ENCODE measurements around the gene TSPAN12. TPM values are rescaled to one million over a fixed set of nuclear protein-coding genes. Genes with fewer than 3 reads are reported as not detected.

The TSPAN12 gene
- total RNA-seq, 1 experiment from 2014 or later = not detected

DNA sequence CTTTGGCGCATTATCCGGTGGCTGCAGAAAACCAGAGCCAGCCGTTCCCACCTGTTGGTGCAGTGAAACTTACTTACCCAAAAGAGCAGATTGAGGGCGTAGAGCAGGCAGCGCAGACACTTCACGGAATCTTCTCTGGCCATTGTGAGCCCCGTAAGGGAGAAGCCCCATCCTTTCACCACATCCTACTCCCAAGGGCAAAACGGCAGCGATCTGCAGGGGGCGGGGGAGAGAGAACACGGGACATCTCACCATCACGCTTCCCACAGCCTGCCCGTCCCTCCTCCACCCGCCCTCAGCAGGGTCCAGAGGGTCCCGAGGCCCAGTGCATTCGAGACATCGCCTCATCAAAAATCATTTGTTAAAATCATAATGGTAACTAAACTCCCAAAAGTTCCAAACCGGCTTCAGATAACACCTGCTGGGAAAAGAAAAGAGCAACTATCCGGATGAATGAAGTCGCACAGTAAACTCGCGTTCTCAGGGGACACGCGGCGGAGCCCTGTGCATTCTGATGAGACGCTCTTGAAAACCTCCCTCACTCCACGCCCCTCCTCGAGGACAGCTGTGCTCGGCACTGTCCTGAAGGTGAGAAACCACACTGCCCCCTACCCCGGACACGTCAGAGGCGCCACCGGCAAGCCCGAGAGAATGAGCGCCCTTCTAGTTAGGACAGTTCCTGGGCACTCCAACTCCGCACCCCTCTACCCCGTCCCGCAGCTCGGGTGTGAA, 1.2 kb downstream of the TSPAN12 start:
- Histone ChIP-seq H2AFZ (ENCODE audit: low read length) (no peak overlapping the region), H3K36me3 (ENCODE audit: insufficient read depth, low read length) (no peaks in the 10 kb centered on the region), H3K4me2 (ENCODE audit: low read depth, low read length, poor library complexity, severe bottlenecking) (no peak overlapping the region), H3K4me3 (ENCODE audit: low read length) (no peak overlapping the region), H3K79me2 (ENCODE audit: low read length) (no peaks in the 10 kb centered on the region), H3K9me3 (ENCODE audit: low read length) (no peaks in the 10 kb centered on the region), H3K9me2 (replicated peaks; ENCODE audit: insufficient read depth, low read length) (no peaks in the 10 kb centered on the region), H3K27me3 (ENCODE audit: low read length) (no peaks in the 10 kb centered on the region), H3K27ac (ENCODE audit: low read length) (no peak overlapping the region), H3K4me1 (ENCODE audit: low read length) (no peaks in the 10 kb centered on the region), H4K20me1 (ENCODE audit: insufficient read depth, low read depth, low read length) (no peaks in the 10 kb centered on the region), H3K9ac (ENCODE audit: low read length) (no peak overlapping the region)
- DNase-seq = no peak

DNA sequence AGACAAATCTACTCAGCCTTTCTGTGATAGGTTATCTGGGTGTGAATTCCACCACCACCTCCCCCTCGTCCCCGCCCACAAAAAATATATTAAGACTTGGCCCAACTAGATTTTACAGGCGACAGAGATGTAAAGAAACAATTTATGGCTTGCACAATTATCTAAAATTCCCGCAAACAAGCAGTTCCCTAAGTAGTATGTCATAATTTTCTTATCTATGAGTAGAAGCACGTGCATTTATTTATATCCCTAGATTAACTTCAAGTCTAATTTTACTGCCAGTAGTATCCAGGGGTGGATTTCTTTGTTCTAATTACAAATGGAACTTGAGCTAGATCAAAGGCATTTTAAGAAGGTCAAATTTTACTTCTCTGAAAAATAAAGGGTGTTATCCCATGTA, 1.7 kb downstream of the TSPAN12 start:
- DNase-seq = no peak
- no peak overlapping the region for H3K27ac ChIP-seq (ENCODE audit: low read length)
- no peak overlapping the region for H3K4me2 ChIP-seq (ENCODE audit: low read depth, low read length, poor library complexity, severe bottlenecking)

DNA sequence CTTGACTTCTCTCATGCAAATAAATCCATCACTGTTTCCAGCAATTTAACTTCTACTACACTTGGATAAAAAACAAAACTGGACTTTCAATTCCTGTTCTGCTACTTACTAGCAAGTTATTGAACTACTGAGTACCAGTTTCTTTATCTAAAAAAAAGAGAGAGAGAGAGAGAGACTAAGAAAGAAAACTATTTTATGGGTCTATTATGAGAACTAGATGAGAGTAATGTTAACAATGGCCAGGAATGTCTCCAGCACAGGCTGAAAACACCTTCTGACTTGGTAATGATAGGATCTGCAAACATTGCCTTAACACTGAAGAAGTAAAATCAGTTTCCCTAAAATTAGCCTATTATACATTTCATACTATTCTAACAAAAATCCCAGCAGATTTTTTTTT, 5.2 kb downstream of the TSPAN12 start:
- Histone ChIP-seq H3K9me3 (ENCODE audit: low read length) (no peaks in the 10 kb centered on the region), H3K4me3 (ENCODE audit: low read length) (no peak overlapping the region), H4K20me1 (ENCODE audit: insufficient read depth, low read depth, low read length) (no peaks in the 10 kb centered on the region), H3K79me2 (ENCODE audit: low read length) (no peaks in the 10 kb centered on the region), H3K9ac (ENCODE audit: low read length) (no peak overlapping the region), H3K36me3 (ENCODE audit: insufficient read depth, low read length) (no peaks in the 10 kb centered on the region), H3K4me1 (ENCODE audit: low read length) (no peaks in the 10 kb centered on the region), H3K27me3 (ENCODE audit: low read length) (no peaks in the 10 kb centered on the region), H2AFZ (ENCODE audit: low read length) (no peak overlapping the region), H3K4me2 (ENCODE audit: low read depth, low read length, poor library complexity, severe bottlenecking) (no peak overlapping the region), H3K27ac (ENCODE audit: low read length) (no peak overlapping the region), H3K9me2 (replicated peaks; ENCODE audit: insufficient read depth, low read length) (no peaks in the 10 kb centered on the region)
- no peak for DNase-seq

More for the DNA sequence above, 1.7 kb downstream of the TSPAN12 start:
- Histone ChIP-seq H3K9me3 (ENCODE audit: low read length) (no peaks in the 10 kb centered on the region), H3K9me2 (replicated peaks; ENCODE audit: insufficient read depth, low read length) (no peaks in the 10 kb centered on the region), H3K27me3 (ENCODE audit: low read length) (no peaks in the 10 kb centered on the region), H3K36me3 (ENCODE audit: insufficient read depth, low read length) (no peaks in the 10 kb centered on the region), H3K4me1 (ENCODE audit: low read length) (no peaks in the 10 kb centered on the region), H3K9ac (ENCODE audit: low read length) (no peak overlapping the region), H3K79me2 (ENCODE audit: low read length) (no peaks in the 10 kb centered on the region), H3K4me3 (ENCODE audit: low read length) (no peak overlapping the region), H4K20me1 (ENCODE audit: insufficient read depth, low read depth, low read length) (no peaks in the 10 kb centered on the region), H2AFZ (ENCODE audit: low read length) (no peak overlapping the region)

DNA sequence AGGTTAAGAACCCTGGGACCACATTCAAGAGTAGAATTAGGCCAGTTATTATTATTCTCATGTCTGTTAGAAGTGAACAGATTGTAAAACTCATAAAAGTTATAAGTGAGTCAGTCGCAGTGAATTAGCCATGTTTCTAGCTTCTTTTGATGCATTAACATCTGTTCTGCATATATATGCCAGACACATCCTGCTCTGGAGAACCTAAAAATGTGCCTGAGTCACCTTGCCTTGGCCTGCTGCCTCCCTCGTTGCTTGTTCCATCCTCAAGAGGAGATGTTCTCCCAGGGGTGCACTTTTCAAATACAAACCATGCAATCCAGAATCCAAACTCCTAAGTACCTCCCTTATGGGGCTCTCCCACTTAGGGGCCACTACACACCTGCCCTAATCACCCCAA, 14.8 kb downstream of the TSPAN12 start:
- H4K20me1 ChIP-seq (ENCODE audit: insufficient read depth, low read depth, low read length) = no peaks in the 10 kb centered on the region
- no peak overlapping the region for H3K27ac ChIP-seq (ENCODE audit: low read length)
- no peaks in the 10 kb centered on the region for H3K36me3 ChIP-seq (ENCODE audit: insufficient read depth, low read length)
- H3K4me1 ChIP-seq (ENCODE audit: low read length) = no peaks in the 10 kb centered on the region
- H3K4me2 ChIP-seq (ENCODE audit: low read depth, low read length, poor library complexity, severe bottlenecking) = no peak overlapping the region
- H3K27me3 ChIP-seq (ENCODE audit: low read length) = no peaks in the 10 kb centered on the region
- H3K4me3 ChIP-seq (ENCODE audit: low read length) = no peak overlapping the region
- no peaks in the 10 kb centered on the region for H3K9me3 ChIP-seq (ENCODE audit: low read length)
- H3K9me2 ChIP-seq (replicated peaks; ENCODE audit: insufficient read depth, low read length) = no peaks in the 10 kb centered on the region
- H3K9ac ChIP-seq (ENCODE audit: low read length) = no peak overlapping the region
- no peak overlapping the region for H2AFZ ChIP-seq (ENCODE audit: low read length)
- no peaks in the 10 kb centered on the region for H3K79me2 ChIP-seq (ENCODE audit: low read length)
- no peak for DNase-seq

DNA sequence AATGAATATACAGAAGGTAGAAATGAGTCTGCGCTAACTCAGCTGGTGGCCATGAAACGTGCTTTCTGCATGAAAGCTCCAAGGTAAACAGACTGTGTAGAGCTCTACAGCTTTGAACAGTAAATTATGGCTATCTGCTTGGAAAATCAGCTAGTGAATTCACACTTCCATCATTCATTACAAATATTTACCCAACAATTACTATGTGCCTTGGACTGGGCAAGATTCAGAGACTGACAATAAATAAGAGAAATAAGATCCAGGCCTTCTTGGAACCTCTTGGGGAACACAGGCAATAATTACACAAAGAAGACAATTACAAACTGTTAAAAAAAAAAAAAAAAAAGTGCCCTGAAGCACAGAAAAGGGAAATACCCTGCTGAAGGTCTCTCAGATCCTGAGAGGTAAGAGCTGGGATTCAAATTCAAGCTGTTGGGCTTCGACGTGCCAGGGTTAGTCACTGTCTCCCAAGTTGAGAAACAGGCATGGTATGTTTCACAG, 15.8 kb downstream of the TSPAN12 start:
- H3K27ac ChIP-seq (ENCODE audit: low read length) = no peak overlapping the region
- H3K4me2 ChIP-seq (ENCODE audit: low read depth, low read length, poor library complexity, severe bottlenecking) = no peak overlapping the region
- no peaks in the 10 kb centered on the region for H3K4me1 ChIP-seq (ENCODE audit: low read length)
- no peak overlapping the region for H2AFZ ChIP-seq (ENCODE audit: low read length)
- H3K4me3 ChIP-seq (ENCODE audit: low read length) = no peak overlapping the region
- H3K9ac ChIP-seq (ENCODE audit: low read length) = no peak overlapping the region
- H4K20me1 ChIP-seq (ENCODE audit: insufficient read depth, low read depth, low read length) = no peaks in the 10 kb centered on the region
- no peaks in the 10 kb centered on the region for H3K79me2 ChIP-seq (ENCODE audit: low read length)
- H3K36me3 ChIP-seq (ENCODE audit: insufficient read depth, low read length) = no peaks in the 10 kb centered on the region
- H3K9me3 ChIP-seq (ENCODE audit: low read length) = no peaks in the 10 kb centered on the region
- no peaks in the 10 kb centered on the region for H3K9me2 ChIP-seq (replicated peaks; ENCODE audit: insufficient read depth, low read length)
- DNase-seq = no peak
- H3K27me3 ChIP-seq (ENCODE audit: low read length) = no peaks in the 10 kb centered on the region

DNA sequence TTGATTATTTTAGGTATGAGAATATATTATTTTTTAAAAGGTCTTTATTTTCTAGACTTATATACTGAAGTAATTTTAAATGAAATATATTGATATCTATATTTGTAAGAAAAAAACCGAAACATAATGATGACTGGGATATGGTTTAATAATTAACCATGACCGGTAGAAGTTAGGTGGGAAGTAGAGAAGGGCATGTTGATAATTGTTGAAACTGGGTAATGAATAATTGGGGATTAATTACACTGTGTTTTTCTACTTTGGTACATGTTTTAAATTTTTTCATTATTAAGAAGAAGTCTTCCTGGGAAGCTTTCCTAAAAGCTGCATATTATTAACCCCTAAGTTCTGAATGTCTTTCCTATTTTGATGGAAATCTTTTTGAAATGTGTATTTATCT, 16.3 kb downstream of the TSPAN12 start:
- Histone ChIP-seq H3K79me2 (ENCODE audit: low read length) (no peaks in the 10 kb centered on the region), H3K36me3 (ENCODE audit: insufficient read depth, low read length) (no peaks in the 10 kb centered on the region), H3K4me3 (ENCODE audit: low read length) (no peak overlapping the region), H2AFZ (ENCODE audit: low read length) (no peak overlapping the region), H3K27ac (ENCODE audit: low read length) (no peak overlapping the region), H3K27me3 (ENCODE audit: low read length) (no peaks in the 10 kb centered on the region), H3K4me2 (ENCODE audit: low read depth, low read length, poor library complexity, severe bottlenecking) (no peak overlapping the region), H3K9me2 (replicated peaks; ENCODE audit: insufficient read depth, low read length) (no peaks in the 10 kb centered on the region), H3K4me1 (ENCODE audit: low read length) (no peaks in the 10 kb centered on the region), H4K20me1 (ENCODE audit: insufficient read depth, low read depth, low read length) (no peaks in the 10 kb centered on the region), H3K9ac (ENCODE audit: low read length) (no peak overlapping the region), H3K9me3 (ENCODE audit: low read length) (no peaks in the 10 kb centered on the region)
- DNase-seq = peak; percentile 10

DNA sequence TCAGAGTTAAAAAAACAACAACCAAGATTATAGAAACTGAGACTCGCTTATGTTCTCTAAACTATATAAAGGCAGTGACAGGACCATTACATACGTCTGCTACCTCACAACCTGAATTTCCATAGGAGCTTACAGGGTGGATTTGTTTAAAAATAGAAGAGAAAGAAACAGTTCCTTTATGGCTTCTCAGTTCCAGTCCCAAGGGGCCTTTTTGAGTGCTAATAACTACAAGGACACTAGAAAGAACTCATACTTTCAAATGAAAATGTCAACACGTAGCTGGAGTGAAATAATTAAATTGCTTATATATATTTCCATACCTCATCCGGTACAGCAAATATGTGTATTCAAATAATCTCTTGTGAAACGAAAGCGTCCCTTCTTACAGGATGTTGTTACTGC, 19.7 kb downstream of the TSPAN12 start:
- no peak overlapping the region for H3K4me2 ChIP-seq (ENCODE audit: low read depth, low read length, poor library complexity, severe bottlenecking)
- H3K36me3 ChIP-seq (ENCODE audit: insufficient read depth, low read length) = no peaks in the 10 kb centered on the region
- H3K9me3 ChIP-seq (ENCODE audit: low read length) = no peaks in the 10 kb centered on the region
- no peaks in the 10 kb centered on the region for H3K79me2 ChIP-seq (ENCODE audit: low read length)
- no peak overlapping the region for H3K27ac ChIP-seq (ENCODE audit: low read length)
- no peaks in the 10 kb centered on the region for H3K9me2 ChIP-seq (replicated peaks; ENCODE audit: insufficient read depth, low read length)
- H3K27me3 ChIP-seq (ENCODE audit: low read length) = no peaks in the 10 kb centered on the region
- no peak overlapping the region for H3K9ac ChIP-seq (ENCODE audit: low read length)
- H2AFZ ChIP-seq (ENCODE audit: low read length) = no peak overlapping the region
- H4K20me1 ChIP-seq (ENCODE audit: insufficient read depth, low read depth, low read length) = no peaks in the 10 kb centered on the region
- H3K4me3 ChIP-seq (ENCODE audit: low read length) = no peak overlapping the region
- H3K4me1 ChIP-seq (ENCODE audit: low read length) = no peaks in the 10 kb centered on the region
- peak; percentile 21 for DNase-seq

DNA sequence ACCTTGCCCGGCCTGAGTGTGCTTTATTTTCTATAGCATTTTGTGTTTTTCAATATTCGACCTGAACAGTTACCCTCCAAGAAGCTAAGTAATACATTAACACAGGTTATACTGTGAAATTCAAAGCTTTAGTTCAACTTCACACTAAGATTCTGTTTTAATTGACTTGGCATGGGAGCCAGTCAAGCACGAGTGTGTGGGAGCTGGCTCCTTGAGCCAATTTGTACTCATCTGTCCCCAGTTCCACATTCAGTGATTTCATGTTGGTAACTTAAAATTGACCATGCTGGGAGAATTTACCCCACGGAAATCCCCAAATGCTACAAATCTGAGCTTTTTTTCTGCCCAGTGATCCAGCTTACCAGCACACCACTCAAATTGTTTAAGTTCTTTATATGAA, 20.3 kb downstream of the TSPAN12 start:
- no peaks in the 10 kb centered on the region for H4K20me1 ChIP-seq (ENCODE audit: insufficient read depth, low read depth, low read length)
- no peak overlapping the region for H3K27ac ChIP-seq (ENCODE audit: low read length)
- no peaks in the 10 kb centered on the region for H3K4me1 ChIP-seq (ENCODE audit: low read length)
- H3K27me3 ChIP-seq (ENCODE audit: low read length) = no peaks in the 10 kb centered on the region
- no peaks in the 10 kb centered on the region for H3K9me2 ChIP-seq (replicated peaks; ENCODE audit: insufficient read depth, low read length)
- H3K9ac ChIP-seq (ENCODE audit: low read length) = no peak overlapping the region
- no peaks in the 10 kb centered on the region for H3K79me2 ChIP-seq (ENCODE audit: low read length)
- no peaks in the 10 kb centered on the region for H3K9me3 ChIP-seq (ENCODE audit: low read length)
- no peak overlapping the region for H2AFZ ChIP-seq (ENCODE audit: low read length)
- H3K4me3 ChIP-seq (ENCODE audit: low read length) = no peak overlapping the region
- H3K36me3 ChIP-seq (ENCODE audit: insufficient read depth, low read length) = no peaks in the 10 kb centered on the region
- no peak overlapping the region for H3K4me2 ChIP-seq (ENCODE audit: low read depth, low read length, poor library complexity, severe bottlenecking)
- DNase-seq = no peak

Data from Karpas-422 (cell line).